HepG2 (cell line): Measurements from ENCODE around the gene GNAI2. TPM values are rescaled to one million over a fixed set of nuclear protein-coding genes. Genes with fewer than 3 reads are reported as not detected.

ENCODE experiments used
- ATF1 ChIP-seq: IDR thresholded peaks from 2 replicates; pipeline ENCODE4 v1.6.1; 2016; ENCODE audit warnings: mild to moderate bottlenecking, control low read depth
- BRD4 ChIP-seq: sonication (generic); formaldehyde crosslinking; IDR thresholded peaks from 2 replicates; pipeline ENCODE4 v1.4.0; 2020; ENCODE audit warnings: missing genetic modification reagents
- CBX2 ChIP-seq, 2 experiments: fragments of 200-600 bp in 1 of 2; sonication (generic); formaldehyde crosslinking in 1 of 2; IDR thresholded peaks; 2 replicates each; pipeline versions ENCODE4 v1.7.0 to v1.8.1; 2018 to 2022; ENCODE audit warnings: low read depth in 2 of 2, low read length in 1 of 2, mild to moderate bottlenecking in 1 of 2, missing genetic modification reagents in 1 of 2
- CHCHD3 ChIP-seq: sonication (generic); formaldehyde crosslinking; IDR thresholded peaks from 2 replicates; pipeline ENCODE4 v1.8.0; 2022; ENCODE audit warnings: mild to moderate bottlenecking, missing genetic modification reagents, moderate library complexity
- ELF3 ChIP-seq: IDR thresholded peaks from 2 replicates; pipeline ENCODE4 v1.6.1; 2016; ENCODE audit warnings: missing genetic modification reagents, missing compliant biosample characterization
- HOXD1 ChIP-seq: sonication (generic); formaldehyde crosslinking; IDR thresholded peaks from 2 replicates; pipeline ENCODE4 v1.5.0; 2020; ENCODE audit warnings: missing genetic modification reagents
- MAZ ChIP-seq, 2 experiments: sonication (generic) in 1 of 2; formaldehyde crosslinking in 1 of 2; IDR thresholded peaks; 2 replicates each; pipeline versions ENCODE4 v1.5.0 to v1.6.1; 2012 to 2020; ENCODE audit warnings: low read depth in 2 of 2, mild to moderate bottlenecking in 2 of 2, borderline replicate concordance in 1 of 2, improper control_type of control experiment in 1 of 2, low read length in 1 of 2, missing genetic modification reagents in 1 of 2, moderate library complexity in 1 of 2
- MLLT10 ChIP-seq: sonication (generic); formaldehyde crosslinking; IDR thresholded peaks from 2 replicates; pipeline ENCODE4 v1.4.0; 2020; ENCODE audit warnings: missing genetic modification reagents
- NAIF1 ChIP-seq: sonication (generic); formaldehyde crosslinking; IDR thresholded peaks from 2 replicates; pipeline ENCODE4 v1.5.0; 2020; ENCODE audit warnings: mild to moderate bottlenecking, missing genetic modification reagents, borderline replicate concordance
- PCBP2 ChIP-seq: fragments of 200-400 bp; formaldehyde crosslinking; optimal IDR thresholded peaks from 2 replicates; pipeline ENCODE3; 2018; ENCODE audit warnings: low read length, low read depth; ENCODE audit not compliant: poor library complexity, severe bottlenecking
- RAD21 ChIP-seq: fragments of 450-650 bp; formaldehyde crosslinking; IDR thresholded peaks from 2 replicates; pipeline ENCODE4 v1.5.0; 2020; ENCODE audit warnings: mild to moderate bottlenecking
- RFX3 ChIP-seq: IDR thresholded peaks from 2 replicates; pipeline ENCODE4 v1.6.1; 2016; ENCODE audit warnings: missing biosample characterization, missing genetic modification reagents
- ZNF101 ChIP-seq: sonication (generic); formaldehyde crosslinking; IDR thresholded peaks from 2 replicates; pipeline ENCODE4 v1.4.0; 2020; ENCODE audit warnings: mild to moderate bottlenecking, low read depth, missing genetic modification reagents, borderline replicate concordance
- ZNF12 ChIP-seq: sonication (generic); formaldehyde crosslinking; IDR thresholded peaks from 2 replicates; pipeline ENCODE4 v1.5.0; 2020; ENCODE audit warnings: missing genetic modification reagents
- ZNF33A ChIP-seq: sonication (generic); formaldehyde crosslinking; IDR thresholded peaks from 2 replicates; pipeline ENCODE4 v1.5.1; 2020; ENCODE audit warnings: missing genetic modification reagents, mild to moderate bottlenecking, moderate library complexity, borderline replicate concordance
- ZNF441 ChIP-seq: sonication (generic); formaldehyde crosslinking; IDR thresholded peaks from 2 replicates; pipeline ENCODE4 v1.7.0; 2021; ENCODE audit warnings: missing genetic modification reagents, borderline replicate concordance
- ZNF556 ChIP-seq: sonication (generic); formaldehyde crosslinking; IDR thresholded peaks from 2 replicates; pipeline ENCODE4 v1.4.0; 2020; ENCODE audit warnings: mild to moderate bottlenecking, missing genetic modification reagents, borderline replicate concordance
- ZNF572 ChIP-seq: sonication (generic); formaldehyde crosslinking; IDR thresholded peaks from 2 replicates; pipeline ENCODE4 v1.5.1; 2020; ENCODE audit warnings: mild to moderate bottlenecking, missing genetic modification reagents
- ZNF660 ChIP-seq: sonication (generic); formaldehyde crosslinking; IDR thresholded peaks from 2 replicates; pipeline ENCODE4 v1.5.1; 2020; ENCODE audit warnings: mild to moderate bottlenecking, low read depth, missing genetic modification reagents, borderline replicate concordance
- ZNF674 ChIP-seq: sonication (generic); formaldehyde crosslinking; IDR thresholded peaks from 2 replicates; pipeline ENCODE4 v1.5.0; 2020; ENCODE audit warnings: low read depth, mild to moderate bottlenecking, missing genetic modification reagents
- polyA plus RNA-seq, 8 experiments: library from polyadenylated mRNA; depleted of rRNA in 3 of 8; stranded (reverse) in 7 of 8; unstranded in 1 of 8; fragments of >200 nt; fragmentation: Illumina TruSeq in 4 of 8; extraction: Trizol in 4 of 8; gene quantifications; 2 replicates each; pipeline versions ENCODE4 v1.2.1 to v1.2.3, GENCODE V29; 2011 to 2016; ENCODE audit warnings: low read depth in 4 of 8, missing spikeins in 1 of 8, mixed read lengths in 1 of 8; ENCODE audit not compliant: insufficient read depth in 1 of 8
- total RNA-seq, 5 experiments: library from RNA; depleted of rRNA; stranded (reverse); fragments of >200 nt; fragmentation: Illumina TruSeq; extraction: Trizol; gene quantifications; 2 replicates each; pipeline ENCODE4 v1.2.3, GENCODE V29; 2016; ENCODE audit warnings: low read depth in 1 of 5
- TF ChIP-seq, protein P1 (sequence below): sonication (generic); formaldehyde crosslinking; IDR thresholded peaks from 2 replicates; pipeline ENCODE4 v1.4.0; 2020; ENCODE audit warnings: missing genetic modification reagents
- TF ChIP-seq, protein P2 (sequence below): IDR thresholded peaks from 2 replicates; pipeline ENCODE4 v1.6.1; 2016; ENCODE audit warnings: low read depth
- TF ChIP-seq, protein P3 (sequence below): sonication (generic); formaldehyde crosslinking; IDR thresholded peaks from 2 replicates; pipeline ENCODE4 v1.4.0; 2020; ENCODE audit warnings: mild to moderate bottlenecking, missing genetic modification reagents
- TF ChIP-seq, protein P4 (sequence below): sonication (generic); formaldehyde crosslinking; IDR thresholded peaks from 2 replicates; pipeline ENCODE4 v1.5.1; 2020; ENCODE audit warnings: missing genetic modification reagents, mild to moderate bottlenecking, borderline replicate concordance
- TF ChIP-seq, protein P5 (sequence below): sonication (generic); formaldehyde crosslinking; IDR thresholded peaks from 2 replicates; pipeline ENCODE4 v1.5.1; 2020; ENCODE audit warnings: mild to moderate bottlenecking, missing genetic modification reagents, moderate library complexity

The GNAI2 gene
- total and polyA plus RNA-seq, 2 of the 13 experiments (the other 11 are each of a cell fraction or from before 2014, with no cell fraction given) = 51.1 to 66.2 TPM

DNA sequence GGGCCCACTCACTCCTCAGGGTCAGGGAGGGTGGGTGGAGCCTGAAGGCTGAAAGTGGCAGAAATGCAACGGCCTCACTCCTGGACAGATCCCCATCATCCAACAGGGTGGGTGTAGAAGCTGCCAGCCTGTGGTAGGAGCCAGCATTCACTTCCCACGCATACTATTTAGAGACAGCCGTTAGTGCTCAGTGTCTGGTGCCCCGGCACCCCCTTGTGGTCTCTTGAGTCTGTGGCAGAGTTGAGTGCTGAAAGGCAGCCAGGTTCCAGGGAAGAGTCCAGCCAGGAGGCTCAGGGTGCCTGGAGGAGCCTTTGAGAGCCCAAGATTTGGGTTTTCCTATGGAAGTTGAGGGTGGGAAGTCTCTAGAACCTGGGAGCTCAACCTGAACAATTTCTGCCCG, 46.7 kb upstream of the GNAI2 start (continued):
- TF ChIP-seq, protein P1, sequence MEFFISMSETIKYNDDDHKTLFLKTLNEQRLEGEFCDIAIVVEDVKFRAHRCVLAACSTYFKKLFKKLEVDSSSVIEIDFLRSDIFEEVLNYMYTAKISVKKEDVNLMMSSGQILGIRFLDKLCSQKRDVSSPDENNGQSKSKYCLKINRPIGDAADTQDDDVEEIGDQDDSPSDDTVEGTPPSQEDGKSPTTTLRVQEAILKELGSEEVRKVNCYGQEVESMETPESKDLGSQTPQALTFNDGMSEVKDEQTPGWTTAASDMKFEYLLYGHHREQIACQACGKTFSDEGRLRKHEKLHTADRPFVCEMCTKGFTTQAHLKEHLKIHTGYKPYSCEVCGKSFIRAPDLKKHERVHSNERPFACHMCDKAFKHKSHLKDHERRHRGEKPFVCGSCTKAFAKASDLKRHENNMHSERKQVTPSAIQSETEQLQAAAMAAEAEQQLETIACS = 0 out of 2 replicates have a peak, but pooled peaks have one; percentile 29
- TF ChIP-seq ZNF660 (CRISPR knock-in tag) = no peak
- TF ChIP-seq, protein P2, sequence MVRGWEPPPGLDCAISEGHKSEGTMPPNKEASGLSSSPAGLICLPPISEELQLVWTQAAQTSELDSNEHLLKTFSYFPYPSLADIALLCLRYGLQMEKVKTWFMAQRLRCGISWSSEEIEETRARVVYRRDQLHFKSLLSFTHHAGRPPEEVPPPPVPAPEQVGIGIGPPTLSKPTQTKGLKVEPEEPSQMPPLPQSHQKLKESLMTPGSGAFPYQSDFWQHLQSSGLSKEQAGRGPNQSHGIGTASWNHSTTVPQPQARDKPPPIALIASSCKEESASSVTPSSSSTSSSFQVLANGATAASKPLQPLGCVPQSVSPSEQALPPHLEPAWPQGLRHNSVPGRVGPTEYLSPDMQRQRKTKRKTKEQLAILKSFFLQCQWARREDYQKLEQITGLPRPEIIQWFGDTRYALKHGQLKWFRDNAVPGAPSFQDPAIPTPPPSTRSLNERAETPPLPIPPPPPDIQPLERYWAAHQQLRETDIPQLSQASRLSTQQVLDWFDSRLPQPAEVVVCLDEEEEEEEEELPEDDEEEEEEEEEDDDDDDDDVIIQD (CRISPR knock-in tag) = no peak
- TF ChIP-seq NAIF1 (CRISPR knock-in tag) = no peak
- no peak for TF ChIP-seq BRD4 (CRISPR knock-in tag)
- TF ChIP-seq ZNF674 (CRISPR knock-in tag) = no peak
- no peak for TF ChIP-seq PCBP2
- no peak for TF ChIP-seq MLLT10 (CRISPR knock-in tag)
- TF ChIP-seq, protein P3, sequence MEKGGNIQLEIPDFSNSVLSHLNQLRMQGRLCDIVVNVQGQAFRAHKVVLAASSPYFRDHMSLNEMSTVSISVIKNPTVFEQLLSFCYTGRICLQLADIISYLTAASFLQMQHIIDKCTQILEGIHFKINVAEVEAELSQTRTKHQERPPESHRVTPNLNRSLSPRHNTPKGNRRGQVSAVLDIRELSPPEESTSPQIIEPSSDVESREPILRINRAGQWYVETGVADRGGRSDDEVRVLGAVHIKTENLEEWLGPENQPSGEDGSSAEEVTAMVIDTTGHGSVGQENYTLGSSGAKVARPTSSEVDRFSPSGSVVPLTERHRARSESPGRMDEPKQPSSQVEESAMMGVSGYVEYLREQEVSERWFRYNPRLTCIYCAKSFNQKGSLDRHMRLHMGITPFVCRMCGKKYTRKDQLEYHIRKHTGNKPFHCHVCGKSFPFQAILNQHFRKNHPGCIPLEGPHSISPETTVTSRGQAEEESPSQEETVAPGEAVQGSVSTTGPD (CRISPR knock-in tag) = no peak
- no peak for TF ChIP-seq HOXD1 (CRISPR knock-in tag)
- TF ChIP-seq ZNF572 = no peak
- TF ChIP-seq, protein P4, sequence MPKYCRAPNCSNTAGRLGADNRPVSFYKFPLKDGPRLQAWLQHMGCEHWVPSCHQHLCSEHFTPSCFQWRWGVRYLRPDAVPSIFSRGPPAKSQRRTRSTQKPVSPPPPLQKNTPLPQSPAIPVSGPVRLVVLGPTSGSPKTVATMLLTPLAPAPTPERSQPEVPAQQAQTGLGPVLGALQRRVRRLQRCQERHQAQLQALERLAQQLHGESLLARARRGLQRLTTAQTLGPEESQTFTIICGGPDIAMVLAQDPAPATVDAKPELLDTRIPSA (CRISPR knock-in tag) = no peak
- peak; percentile 96 for TF ChIP-seq RAD21 (CRISPR knock-in tag)
- no peak for TF ChIP-seq CBX2 (IDR thresholded peaks at IDR 0.05; ENCODE audit: low read depth, low read length)
- no peak for TF ChIP-seq CBX2 (CRISPR knock-in tag; IDR thresholded peaks at IDR 0.05; ENCODE audit: low read depth)
- TF ChIP-seq ZNF12 (CRISPR knock-in tag) = no peak
- TF ChIP-seq ZNF33A (CRISPR knock-in tag) = no peak
- no peak for TF ChIP-seq ATF1 (CRISPR knock-in tag)
- 0 out of 2 replicates have a peak, but pooled peaks have one; percentile 32 for TF ChIP-seq ELF3 (CRISPR knock-in tag)
- no peak for TF ChIP-seq MAZ (IDR thresholded peaks at IDR 0.05; ENCODE audit: borderline replicate concordance, low read depth, low read length)
- 0 out of 2 replicates have a peak, but pooled peaks have one; percentile 2 for TF ChIP-seq MAZ (CRISPR knock-in tag; IDR thresholded peaks at IDR 0.05; ENCODE audit: low read depth)
- TF ChIP-seq ZNF101 (CRISPR knock-in tag) = no peak
- no peak for TF ChIP-seq ZNF556 (CRISPR knock-in tag)
- no peak for TF ChIP-seq ZNF441 (CRISPR knock-in tag)
- no peak for TF ChIP-seq RFX3 (CRISPR knock-in tag)
- no peak for TF ChIP-seq CHCHD3 (CRISPR knock-in tag)
- TF ChIP-seq, protein P5, sequence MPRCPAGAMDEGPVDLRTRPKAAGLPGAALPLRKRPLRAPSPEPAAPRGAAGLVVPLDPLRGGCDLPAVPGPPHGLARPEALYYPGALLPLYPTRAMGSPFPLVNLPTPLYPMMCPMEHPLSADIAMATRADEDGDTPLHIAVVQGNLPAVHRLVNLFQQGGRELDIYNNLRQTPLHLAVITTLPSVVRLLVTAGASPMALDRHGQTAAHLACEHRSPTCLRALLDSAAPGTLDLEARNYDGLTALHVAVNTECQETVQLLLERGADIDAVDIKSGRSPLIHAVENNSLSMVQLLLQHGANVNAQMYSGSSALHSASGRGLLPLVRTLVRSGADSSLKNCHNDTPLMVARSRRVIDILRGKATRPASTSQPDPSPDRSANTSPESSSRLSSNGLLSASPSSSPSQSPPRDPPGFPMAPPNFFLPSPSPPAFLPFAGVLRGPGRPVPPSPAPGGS = no peak
